ENCODE results near the gene GTF3C5.
"Not testable (repeated sequence)": the region's sequence is repeated elsewhere in the genome, so short reads cannot be mapped to it uniquely, and the experiment has no call there.

GTF3C5 gene

DNA sequence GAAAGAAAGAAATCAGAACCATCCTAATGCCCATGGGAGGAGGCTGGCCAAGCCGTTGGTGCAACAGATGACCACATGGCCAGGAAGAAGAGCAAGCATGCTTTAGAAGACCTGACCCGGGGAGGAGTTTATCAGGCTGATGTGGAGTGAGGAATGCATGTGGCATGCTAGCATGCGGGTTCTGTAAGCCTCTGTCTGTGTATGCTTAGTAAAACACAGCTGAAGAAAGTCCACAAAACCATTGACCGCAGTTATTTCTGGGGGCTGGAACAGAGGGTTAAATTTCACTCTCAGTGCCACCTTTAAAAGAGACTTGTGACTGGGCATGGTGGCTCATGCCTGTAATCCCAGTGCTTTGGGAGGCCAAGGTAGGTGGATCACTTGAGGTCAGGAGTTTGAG lies 33.2 kb upstream of the GTF3C5 start:
- DNase-seq = no peak

GRCh38 chr9:132998221-132998620 lies 32.6 kb upstream of the GTF3C5 start:
- not testable (repeated sequence) for DNase-seq

DNA sequence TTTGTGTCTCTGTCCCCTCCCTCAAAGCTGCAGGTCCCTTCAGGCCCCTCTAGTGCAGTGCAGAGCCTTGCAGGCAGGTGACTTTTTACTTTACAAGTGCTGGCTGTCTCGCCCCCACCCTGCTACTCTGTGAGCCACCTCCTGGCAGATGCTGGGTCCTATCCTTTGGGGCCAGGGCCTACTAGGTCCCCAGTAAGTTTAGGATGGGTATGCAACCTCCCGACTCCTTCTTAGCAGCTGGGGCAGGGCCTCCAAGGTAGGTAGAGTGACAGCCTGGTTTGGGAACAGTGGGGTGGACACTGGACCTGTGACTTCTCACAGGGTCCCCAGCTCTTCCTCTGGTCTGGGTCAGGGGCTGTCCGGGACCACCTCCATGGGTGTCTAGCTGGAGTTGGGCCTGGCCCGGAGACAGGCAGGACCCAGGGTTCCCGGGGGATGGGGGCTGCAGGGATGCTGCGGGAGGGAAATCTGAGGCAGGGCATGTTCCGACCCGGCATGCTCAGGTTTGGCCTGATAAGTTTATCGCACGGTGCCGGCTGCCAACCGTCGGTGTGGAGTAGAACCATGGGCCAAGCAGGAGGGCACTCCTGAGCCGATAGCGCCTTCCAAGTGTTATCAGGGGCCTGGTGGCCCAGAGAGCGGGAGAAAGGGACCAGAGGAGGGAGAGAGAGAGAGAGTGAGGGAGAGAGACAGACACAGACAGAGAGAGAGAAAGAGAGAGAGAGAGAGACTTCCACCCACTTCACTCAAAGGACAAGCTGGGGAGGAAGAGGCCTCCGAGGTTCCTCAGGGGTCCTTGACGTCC lies 31.8 kb upstream of the GTF3C5 start:
- DNase-seq = no peak

GRCh38 chr9:133002147-133003070 lies 28.4 kb upstream of the GTF3C5 start:
- no peak for DNase-seq

DNA sequence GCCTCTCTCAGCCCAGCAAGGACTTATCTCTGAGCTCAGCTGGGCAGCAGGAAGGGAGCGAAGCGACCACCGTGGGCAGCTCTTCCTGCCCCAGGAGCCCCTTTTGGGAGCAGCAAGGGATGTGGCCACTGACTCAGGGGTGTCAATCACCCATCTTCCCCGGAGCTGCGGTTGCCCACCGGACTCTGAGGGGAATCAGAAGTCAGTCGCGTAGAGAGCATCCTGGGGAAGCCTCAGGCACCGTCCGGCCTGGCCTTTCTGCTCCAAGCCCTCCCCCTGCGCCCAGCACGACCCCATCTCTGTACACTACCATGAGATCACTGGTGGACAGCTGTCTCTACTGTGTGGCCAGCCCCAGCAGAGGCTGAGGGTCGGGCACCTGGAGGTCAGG lies 27.7 kb upstream of the GTF3C5 start:
- no peak for DNase-seq

DNA sequence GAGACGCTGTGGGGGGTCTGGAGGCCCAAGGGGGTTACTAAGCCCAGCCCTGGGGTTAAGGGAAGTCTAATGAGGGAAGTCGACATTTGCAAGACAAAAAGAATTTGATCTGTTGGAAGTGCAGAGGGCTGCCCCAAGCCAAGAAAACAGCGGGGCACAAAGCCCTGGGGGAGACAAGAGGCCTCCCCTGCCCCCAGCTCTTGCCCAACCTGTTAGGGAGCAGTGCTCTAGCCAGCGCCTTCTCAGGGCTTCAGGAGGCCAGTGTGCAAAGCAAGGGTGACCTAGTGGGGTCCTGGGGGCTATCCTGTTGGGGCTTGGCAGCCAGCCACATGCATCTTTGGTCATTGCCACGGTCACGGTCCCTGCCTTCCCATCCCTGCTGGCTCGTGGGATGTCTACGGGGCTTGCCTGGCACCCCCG lies 27.1 kb upstream of the GTF3C5 start:
- DNase-seq = no peak

- no peak for DNase-seq
Observed at GRCh38 chr9:133004091-133004998, 26.5 kb upstream of the GTF3C5 start.

GRCh38 chr9:133004999-133005760 lies 25.6 kb upstream of the GTF3C5 start:
- DNase-seq = no peak

- no peak for DNase-seq
Observed at GRCh38 chr9:133005957-133006356, 24.8 kb upstream of the GTF3C5 start.

DNA sequence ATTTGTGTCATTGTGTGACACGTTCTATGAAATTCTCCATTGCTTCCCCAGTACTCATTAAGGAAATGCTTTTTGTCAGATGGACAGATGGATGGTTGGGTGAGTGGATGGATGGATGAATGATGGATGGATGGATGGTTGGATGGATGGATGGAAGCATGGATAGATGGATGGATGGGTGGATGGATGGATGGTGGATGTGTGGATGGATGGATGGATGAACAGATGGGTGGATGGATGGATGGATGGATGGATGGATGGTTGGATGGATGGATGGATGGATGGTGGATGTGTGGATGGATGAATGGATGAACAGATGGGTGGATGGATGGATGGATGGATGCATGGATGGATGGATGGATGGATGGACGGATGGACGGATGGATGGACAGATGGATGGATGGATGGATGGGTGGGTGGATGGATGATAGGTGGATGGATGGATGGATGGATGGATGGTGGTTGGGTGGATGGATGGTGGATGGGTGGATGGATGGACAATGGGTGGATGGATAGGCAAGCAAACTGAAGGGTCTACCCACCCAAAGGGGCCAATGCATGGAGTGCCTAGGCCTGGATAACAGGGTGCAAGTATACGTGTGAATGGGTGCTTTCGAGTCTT lies 24.0 kb upstream of the GTF3C5 start:
- no peak for DNase-seq

GRCh38 chr9:133008406-133008805 lies 22.4 kb upstream of the GTF3C5 start:
- DNase-seq = no peak

- no peak for DNase-seq
Observed at GRCh38 chr9:133008824-133009223, 22.0 kb upstream of the GTF3C5 start.

DNA sequence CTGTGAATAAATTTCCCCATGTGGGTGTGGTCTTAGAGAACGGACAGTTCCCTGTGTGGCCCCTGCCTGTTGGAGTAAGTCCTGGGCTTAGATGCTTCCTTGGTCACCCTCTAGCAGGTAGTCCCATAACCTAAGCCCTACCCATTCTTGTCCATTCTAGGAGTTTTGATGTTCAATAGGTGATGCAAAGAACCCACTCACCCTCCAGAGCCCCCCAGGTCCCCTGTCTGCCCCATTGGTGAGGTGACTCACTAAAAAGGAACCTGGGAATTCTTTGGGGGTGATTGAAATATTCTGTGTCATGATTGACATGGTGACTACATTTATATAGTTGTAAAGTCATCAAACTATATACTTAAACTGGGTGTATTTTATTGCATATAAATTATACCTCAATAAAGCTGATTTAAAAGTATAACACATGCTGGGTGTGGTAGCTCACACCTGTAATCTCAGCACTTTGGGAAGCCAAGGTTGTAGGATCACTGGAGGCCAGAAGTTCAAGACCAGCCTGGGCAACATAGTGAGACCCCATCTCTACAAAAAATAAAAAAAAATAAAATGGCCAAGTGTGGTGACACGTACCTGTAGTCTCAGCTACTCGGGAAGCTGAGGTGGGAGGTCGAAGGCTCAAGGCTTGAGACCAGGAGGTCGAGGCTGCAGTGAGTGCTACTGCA lies 20.8 kb upstream of the GTF3C5 start:
- no peak for DNase-seq

DNA sequence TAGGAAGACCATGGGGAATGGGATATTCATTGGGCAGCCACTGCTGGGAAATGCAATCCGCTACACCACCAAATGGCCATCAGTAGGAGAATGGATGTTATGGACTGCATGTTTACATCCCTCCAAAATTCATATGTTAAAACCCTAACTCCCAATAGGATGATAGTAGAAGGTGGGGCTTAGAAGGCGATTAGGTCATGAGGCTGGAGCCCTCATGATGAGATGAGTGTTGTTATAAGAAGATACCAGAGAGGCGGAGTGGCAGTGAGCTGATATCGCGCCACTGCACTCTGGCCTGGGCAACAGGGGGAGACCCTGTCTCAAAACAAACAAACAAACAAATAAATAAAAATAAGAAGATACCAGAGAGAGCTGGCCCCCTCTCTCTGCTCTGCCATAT lies 16.1 kb upstream of the GTF3C5 start:
- DNase-seq = no peak

DNA sequence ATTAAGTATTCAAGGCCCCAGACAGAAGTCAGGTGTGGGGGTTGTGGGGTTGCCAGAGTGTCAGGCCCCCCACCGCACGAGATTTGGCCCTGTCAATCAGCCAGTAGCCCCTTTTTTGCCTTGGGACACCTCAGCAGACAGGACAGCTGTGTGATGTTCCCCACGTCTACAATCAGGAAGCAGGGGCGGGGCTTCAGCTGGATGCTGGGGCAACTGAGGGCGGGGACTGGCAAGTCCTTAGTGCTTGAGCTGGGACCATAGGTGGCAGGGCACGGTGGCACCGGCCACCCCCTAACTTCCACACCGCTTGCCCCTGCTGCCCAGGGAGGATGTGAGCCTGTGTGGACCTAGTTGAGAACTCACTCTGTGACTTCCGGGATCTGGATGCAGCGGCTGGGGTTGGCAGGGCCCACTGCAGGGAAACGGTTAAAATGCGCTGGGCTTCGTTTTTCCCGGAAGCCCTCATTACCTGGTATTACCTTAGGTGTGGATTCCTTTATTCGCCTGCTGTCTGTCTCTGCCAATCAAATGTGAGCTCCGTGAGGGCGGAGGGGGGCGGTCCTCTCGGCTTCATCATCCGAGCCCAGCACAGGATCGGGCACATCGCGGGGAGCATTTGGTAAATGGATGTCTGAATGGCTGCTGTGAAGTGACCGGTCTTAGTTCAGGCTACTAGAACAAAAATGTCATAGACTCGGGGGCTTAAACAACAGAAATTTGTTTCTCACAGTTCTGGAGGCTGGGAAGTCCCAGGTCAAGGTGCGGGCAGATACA lies 7.5 kb upstream of the GTF3C5 start:
- DNase-seq = no peak

GRCh38 chr9:133026426-133026825 lies 4.4 kb upstream of the GTF3C5 start:
- no peak for DNase-seq

- DNase-seq = no peak
Observed at GRCh38 chr9:133027134-133027533, 3.7 kb upstream of the GTF3C5 start.

DNA sequence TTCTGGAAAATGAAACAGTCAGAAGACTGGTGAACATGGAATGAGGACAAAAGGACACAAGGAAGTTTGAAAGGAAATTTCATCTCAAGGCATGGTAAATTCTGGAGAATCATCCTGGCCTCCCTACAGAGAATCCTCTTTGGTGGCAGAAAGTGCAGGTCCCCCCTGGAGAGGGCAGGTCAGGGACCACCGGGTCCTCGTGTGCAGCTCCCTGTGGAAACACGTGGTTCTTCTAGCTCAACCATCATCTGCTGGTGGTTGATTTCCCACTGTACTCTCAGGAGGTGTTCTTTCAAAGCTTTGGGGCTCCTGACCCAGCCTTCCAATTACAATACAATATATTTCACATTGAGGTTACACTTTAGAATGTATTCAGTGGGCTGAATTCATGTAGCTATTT lies 2.6 kb upstream of the GTF3C5 start:
- no peak for DNase-seq

GRCh38 chr9:133029994-133030316 lies 842 bp upstream of the GTF3C5 start:
- DNase-seq = no peak

- no peak for DNase-seq
Observed at GRCh38 chr9:133031130-133031422, 279 bp downstream of the GTF3C5 start.

- no peak for DNase-seq
Observed at GRCh38 chr9:133031496-133031911, 707 bp downstream of the GTF3C5 start.

All from NCI-H2081 treated with DMSO at 0.1 percent for 48 hours (cell line).